ENCODE measurements around the gene OR2Y1. TPM values are rescaled to one million over a fixed set of nuclear protein-coding genes. Genes with fewer than 3 reads are reported as not detected.
A peak's percentile ranks its signal among the peaks of the same experiment; 100 is the strongest.
"Not testable (repeated sequence)": the region's sequence is repeated elsewhere in the genome, so short reads cannot be mapped to it uniquely, and the experiment has no call there.

The OR2Y1 gene
- not detected in 2 replicates for total RNA-seq (2014; rRNA removed; shearing (Covaris generic))

- no peak for DNase-seq (ENCODE audit: low spot score)
Observed at GRCh38 chr5:180739958-180740357, at the start of gene OR2Y1. Gene OR2Y1, minus strand, starts transcription at chr5:180740058. Its CDS starts 0 bp downstream, at chr5:180740058.

DNA sequence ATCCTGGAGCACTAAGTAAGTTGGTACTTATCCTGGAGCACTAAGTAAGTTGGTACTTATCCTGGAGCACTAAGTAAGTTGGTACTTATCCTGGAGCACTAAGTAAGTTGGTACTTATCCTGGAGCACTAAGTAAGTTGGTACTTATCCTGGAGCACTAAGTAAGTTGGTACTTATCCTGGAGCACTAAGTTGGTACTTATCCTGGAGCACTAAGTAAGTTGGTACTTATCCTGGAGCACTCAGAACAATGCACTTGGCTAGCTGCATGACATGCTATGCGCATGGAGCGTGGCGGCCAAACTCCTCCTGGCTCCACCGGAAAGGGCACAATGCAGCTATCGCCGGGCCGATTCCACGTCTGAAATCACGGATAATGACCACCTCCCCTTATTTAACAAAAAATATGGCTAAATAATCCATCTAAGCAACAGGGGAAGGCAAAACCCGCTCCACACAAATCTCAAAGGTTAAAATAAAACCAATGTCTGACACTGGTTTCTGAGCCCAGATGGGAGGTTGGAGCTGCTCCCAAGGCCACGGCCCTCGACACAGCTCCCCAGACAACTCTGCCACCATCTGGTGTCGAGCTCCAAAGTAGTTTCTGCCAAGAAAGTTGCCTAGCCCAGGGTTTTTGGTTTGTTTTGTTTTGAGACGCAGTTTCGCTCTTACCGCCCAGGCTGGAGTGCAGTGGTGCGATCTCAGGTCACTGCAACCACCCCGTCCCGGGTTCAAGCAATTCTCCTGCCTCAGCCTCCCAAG, 49.0 kb upstream of the OR2Y1 start:
- DNase-seq (ENCODE audit: low spot score), result not testable (repeated sequence)

DNA sequence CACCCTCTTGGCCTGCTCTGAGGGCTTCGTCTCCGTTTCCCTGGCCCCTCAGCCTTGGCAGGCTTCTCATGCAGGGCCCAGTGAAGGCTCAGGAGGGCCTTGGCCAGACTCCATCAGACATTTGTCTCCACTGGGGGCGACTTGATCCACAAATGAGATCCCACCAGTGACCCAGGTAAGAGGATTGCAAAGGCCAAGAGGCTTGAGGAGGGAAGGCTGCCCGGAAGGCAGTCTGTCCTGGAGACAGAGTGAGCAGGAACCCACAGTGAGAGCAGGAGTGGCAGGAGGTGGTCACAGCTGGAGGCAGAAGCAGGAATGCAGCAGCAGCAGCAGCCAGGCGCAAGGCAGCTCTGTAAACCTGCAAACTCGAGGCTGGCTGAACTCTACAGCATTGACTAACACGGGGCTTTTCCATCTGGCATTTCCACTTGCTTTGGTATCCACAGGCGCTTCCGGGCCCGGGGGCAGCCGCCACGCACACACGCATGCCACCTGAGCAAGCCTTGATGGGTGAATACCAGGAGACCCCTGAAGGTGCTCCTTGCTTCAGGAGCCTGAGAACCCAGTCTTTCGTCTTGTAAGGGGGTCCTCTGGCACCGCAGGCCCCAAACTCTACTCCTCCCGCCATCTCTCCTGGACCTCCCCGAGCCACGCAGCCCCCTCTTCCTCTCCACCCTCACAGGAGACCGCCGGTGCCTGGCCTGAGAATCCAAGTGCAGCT, 48.0 kb upstream of the OR2Y1 start:
- DNase-seq (ENCODE audit: low spot score), result no peak

DNA sequence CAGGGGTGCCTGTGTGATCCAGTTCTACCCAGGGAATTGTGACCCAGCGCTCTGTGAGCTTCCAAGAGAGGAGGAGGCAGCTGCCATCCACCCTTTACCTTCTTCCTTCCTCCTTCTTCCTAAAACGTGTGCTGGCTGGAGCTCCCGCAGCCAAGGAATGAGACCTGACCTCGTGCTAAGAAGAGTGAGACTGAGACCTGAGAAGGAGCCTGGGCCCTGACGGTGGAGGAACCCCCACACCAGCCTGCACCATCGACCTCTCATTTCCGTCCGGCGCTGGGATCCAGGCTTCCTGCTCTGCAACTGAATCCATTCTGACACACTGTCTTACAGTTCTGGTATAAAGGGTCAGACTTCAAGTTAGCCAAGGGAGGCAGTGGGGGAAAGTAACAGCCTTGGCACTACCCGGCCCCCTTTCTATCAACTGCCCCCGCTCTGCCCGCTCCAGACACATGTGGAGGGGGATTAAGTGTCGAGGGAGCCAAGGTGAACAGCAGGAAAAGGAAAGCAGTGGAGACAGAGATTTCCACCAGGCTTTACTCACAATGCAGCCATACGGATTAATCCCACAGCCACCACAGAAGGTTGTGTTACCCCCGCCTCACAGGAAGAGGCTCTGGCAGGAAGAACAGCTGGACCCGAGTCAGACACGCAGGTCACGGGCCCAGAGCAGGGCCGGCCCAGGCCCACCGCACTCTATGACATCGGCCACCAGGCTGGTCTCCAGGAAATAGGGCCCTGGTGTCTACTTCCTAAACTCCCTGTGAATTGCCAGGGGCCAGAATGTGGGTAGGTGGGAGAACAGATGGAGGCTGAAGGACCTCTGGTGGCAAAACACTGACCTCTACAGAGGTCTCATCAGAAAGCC, 46.9 kb upstream of the OR2Y1 start:
- DNase-seq (ENCODE audit: low spot score), result no peak

GRCh38 chr5:180785794-180786221, 46.0 kb upstream of the OR2Y1 start:
- peak; percentile 60 for DNase-seq (ENCODE audit: low spot score)

GRCh38 chr5:180785121-180785781, 45.4 kb upstream of the OR2Y1 start:
- no peak for DNase-seq (ENCODE audit: low spot score)

DNA sequence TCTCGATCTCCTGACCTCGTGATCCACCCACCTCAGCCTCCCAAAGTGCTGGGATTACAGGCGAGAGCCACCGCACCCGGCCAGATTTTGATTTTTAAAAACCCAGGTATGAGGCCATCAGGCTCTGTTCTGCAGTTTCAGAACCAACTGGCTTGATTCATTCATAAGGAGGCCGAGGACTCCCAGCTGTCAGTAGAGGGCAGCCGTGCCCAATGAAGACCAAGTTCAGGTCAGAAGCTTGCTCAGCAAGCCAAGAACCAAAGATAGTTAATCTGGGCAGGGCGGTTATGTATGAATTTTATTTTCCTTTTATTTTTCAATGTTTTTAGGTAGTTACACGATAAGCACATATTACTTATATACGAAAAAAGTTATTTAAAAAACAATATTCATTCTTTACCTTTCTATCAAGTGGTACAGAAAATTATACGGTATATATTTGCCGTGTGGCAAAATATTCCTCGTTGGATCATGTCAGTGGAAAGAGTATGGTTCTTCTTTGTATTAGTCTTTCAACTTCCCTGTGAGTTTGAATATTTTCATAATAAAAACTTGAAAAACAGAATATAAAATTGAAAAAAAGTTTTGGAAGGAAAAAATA, 44.7 kb upstream of the OR2Y1 start:
- DNase-seq (ENCODE audit: low spot score), result peak; percentile 73

- no peak for DNase-seq (ENCODE audit: low spot score)
Observed at GRCh38 chr5:180783340-180784052, 43.6 kb upstream of the OR2Y1 start.

GRCh38 chr5:180782748-180783147, 42.9 kb upstream of the OR2Y1 start:
- no peak for DNase-seq (ENCODE audit: low spot score)

DNA sequence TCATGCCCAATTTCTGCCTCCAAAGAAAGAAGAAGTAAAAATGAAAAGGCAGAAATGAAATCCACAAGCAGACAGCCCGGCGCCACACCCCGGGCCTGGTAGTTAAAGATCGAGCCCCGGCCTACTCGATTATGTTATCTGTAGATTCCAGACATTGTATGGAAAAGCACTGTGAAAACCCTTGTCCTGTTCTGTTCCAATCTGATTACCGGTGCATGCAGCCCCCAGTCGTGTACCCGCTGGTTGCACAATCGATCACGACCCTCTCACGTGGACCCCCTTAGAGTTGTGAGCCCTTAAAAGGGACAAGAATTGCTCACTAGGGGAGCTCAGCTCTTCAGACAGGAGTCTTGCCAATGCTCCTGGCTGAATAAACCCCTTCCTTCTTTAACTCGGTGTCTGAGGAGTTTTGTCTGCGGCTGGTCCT, 42.1 kb upstream of the OR2Y1 start:
- DNase-seq (ENCODE audit: low spot score), result not testable (repeated sequence)

DNA sequence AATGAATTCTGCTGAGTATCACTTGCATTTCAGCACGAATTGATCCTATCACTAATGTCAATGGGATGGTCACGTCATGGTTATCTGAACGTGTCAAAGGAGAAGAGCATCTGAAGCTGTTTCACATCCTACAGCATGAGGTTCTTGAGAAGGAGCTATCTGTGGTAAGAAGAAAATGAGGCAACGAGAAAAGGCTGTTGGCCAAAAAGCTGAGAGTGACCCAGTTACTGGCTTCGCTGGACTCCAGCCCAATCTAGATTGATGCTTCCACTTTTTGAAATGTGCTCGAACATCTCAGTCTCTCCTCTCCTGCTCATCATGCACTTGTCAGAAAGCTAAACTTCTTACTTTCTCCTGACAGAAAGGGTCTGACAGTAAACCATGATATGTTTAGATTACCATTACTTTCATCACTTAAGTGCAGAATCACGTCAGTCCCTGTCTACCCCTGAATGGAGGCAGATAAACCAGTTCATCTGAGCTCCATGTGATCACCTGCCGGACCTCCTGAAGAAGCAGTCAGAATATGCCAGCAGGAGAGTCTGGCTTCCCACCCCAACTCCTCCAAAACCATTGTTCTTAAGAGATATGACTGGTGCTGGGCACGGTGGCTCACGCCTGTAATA, 40.2 kb upstream of the OR2Y1 start:
- no peak for DNase-seq (ENCODE audit: low spot score)

DNA sequence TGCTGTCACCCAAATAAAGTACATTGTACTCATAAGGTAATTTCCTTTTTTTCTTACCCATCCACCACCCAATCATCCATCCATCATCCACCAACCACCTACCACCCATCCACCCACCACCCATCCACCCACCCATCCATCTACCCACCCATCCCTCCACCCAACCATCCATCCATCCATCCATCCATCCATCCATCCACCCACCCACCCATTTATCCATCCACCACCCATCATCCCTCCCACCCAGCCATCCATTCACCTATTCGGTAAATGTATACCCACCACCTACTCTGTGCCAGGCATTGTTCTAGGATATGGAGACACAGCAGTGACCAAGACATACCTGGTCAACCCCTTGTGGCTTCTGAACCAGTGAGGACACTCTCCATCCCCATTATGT, 37.6 kb upstream of the OR2Y1 start:
- DNase-seq (ENCODE audit: low spot score), result no peak

DNA sequence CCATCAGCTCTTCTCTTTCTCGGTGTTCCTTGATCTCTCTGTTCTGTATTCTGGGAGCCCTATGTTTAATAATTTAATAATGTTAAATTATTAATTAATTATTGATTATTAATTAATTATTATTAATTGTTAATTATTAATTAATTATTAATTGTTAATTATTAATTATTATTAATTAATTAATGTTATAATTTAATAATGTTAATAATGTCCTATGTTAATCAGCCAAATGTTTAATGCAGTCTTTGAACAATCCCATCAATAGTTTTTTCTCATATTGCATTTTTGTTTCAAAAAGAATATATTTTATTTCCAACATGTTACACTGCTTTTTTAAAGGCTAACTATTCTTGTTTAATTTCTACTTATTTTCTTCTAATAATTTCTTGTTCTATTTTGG, 36.5 kb upstream of the OR2Y1 start:
- no peak for DNase-seq (ENCODE audit: low spot score)

- no peak for DNase-seq (ENCODE audit: low spot score)
Observed at GRCh38 chr5:180775624-180776023, 35.8 kb upstream of the OR2Y1 start.

- no peak for DNase-seq (ENCODE audit: low spot score)
Observed at GRCh38 chr5:180771839-180772238, 32.0 kb upstream of the OR2Y1 start.

DNA sequence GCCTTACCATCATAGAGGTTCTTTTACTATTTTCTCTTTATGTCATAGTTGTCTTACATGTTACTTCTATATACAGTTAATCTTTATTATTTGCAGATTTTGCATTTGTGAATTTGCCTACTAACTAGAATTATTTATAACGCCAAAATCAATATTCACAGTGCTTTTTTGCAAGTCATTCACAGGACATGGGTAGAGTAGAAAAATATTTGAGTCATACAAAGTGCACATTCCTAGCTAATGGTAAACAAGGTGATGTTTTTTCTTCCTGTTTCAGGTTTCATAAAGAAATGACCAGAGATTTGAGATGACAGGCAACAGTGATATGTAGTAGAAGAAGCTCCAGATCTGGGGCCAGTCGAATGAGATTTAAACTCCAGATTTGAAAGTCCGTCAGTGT, 30.0 kb upstream of the OR2Y1 start:
- DNase-seq (ENCODE audit: low spot score), result no peak

- no peak for DNase-seq (ENCODE audit: low spot score)
Observed at GRCh38 chr5:180755601-180756000, 15.7 kb upstream of the OR2Y1 start.

DNA sequence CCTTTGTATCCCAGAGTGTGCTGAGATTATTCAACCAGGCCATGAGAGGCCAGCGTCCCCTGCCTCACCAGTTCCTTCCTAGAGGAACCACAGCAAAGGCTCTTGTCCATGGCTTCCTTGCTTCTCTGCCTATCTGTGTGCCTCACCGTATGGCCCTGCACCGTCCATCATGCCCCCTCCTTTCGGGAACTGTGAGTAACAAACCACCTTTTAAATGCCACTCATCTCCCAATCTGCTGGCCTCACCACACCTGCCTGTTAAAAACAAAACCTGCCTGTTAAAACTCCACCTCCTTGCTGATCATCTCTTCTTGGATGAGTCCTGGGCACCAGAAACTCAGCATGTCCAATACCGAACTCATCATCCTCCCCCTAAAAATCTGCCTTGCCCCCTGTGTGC, 4.4 kb upstream of the OR2Y1 start:
- DNase-seq (ENCODE audit: low spot score), result no peak

- DNase-seq (ENCODE audit: low spot score), result no peak
Observed at GRCh38 chr5:180742727-180743126, 2.9 kb upstream of the OR2Y1 start.

- DNase-seq (ENCODE audit: low spot score), result not testable (repeated sequence)
Observed at GRCh38 chr5:180740953-180741352, 1.1 kb upstream of the OR2Y1 start.
